AG04450 (cell line): ENCODE data around the gene TAMM41. TPM values are rescaled to one million over a fixed set of nuclear protein-coding genes. Genes with fewer than 3 reads are reported as not detected.

Experiments used
- CTCF ChIA-PET: fragments of 300-600, 350-600 bp; formaldehyde crosslinking; extraction: SDS; loops from one replicate; lab custom pipeline; 2022; ENCODE audit warnings: antibody characterized with exemption, inconsistent platforms; lab: Charles Lee
- POLR2A ChIA-PET: fragments of 350-600 bp; formaldehyde crosslinking; extraction: SDS; loops from one replicate; lab custom pipeline; 2021; ENCODE audit warnings: antibody characterized with exemption, inconsistent platforms; lab: Yijun Ruan, JAX
- DNase-seq: peaks from one replicate; pipeline ENCODE4 v3.0.0-alpha.2; 2011; ENCODE audit warnings: low read depth, low spot score
- H3K27ac ChIP-seq: one replicate; pipeline ENCODE4 v1.5.1; 2012; ENCODE audit warnings: low read depth, low read length, control low read depth
- H3K27me3 ChIP-seq: one replicate; pipeline ENCODE4 v1.6.0; 2012; ENCODE audit warnings: low read length; ENCODE audit not compliant: control insufficient read depth, insufficient read depth
- H3K4me3 ChIP-seq: 2 replicates; pipeline ENCODE4 v1.5.1; 2011; ENCODE audit warnings: mild to moderate bottlenecking, low read depth, low read length, control low read depth
- H3K9me3 ChIP-seq: 2 replicates; pipeline ENCODE4 v1.5.1; 2012; ENCODE audit warnings: low read length; ENCODE audit not compliant: control insufficient read depth, insufficient read depth
- CTCF ChIP-seq: IDR thresholded peaks from 2 replicates; pipeline ENCODE4 v1.5.1; 2011; ENCODE audit warnings: low read depth, low read length, control low read depth, inconsistent platforms
- polyA plus RNA-seq: library from polyadenylated mRNA; depleted of rRNA; stranded (reverse); fragments of >200 nt; gene quantifications from 2 replicates; pipeline ENCODE4 v1.2.3, GENCODE V29; 2011

TAMM41 gene
- polyA plus RNA-seq, 1 experiment = 12.7 TPM

DNA sequence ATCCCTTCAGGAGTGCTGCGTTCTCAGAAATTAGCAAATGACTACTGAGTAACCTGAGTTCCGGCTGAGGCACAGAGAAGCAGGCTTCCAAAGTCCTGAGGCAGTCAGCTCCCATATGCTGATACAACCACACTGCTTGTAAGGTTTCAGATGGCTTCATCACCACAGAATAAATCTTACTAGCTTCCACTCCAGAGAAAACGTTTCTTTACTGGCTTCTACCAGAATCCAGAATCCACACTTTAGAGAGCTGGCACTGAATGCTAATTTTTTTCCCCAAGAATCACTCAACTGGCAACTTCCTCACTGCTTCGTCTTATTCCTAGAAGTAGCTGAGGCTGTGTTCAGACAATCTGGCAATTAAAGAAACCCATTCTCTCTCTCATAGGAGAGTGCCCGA, 21.4 kb downstream of the TAMM41 start:
- no peak for TF ChIP-seq CTCF
- POLR2A ChIA-PET = no interaction called here

DNA sequence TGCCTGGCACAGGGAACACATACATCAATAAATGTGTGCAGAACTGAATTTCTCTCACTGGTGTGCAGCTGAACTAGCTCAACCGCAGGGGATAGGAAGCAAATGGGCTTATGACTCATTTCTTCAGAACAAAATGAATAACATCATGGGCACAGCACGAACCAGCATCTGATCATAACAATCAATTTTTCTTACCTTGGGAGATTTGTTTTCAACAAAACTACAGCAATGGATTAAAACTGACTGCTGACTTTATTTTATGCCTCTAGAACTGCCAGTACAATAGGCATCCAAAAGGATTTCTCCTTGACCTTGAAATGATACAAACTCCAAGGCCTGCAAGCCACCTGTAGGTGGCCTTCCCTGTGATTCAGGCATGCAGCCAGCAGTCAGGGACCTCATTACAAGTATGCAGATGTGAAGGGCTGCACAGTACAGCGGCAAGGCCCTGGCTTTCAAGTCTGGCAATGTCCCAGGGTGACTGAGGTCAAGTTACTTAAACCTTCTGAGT, 26.1 kb downstream of the TAMM41 start:
- no peak overlapping the region for H3K4me3 ChIP-seq
- POLR2A ChIA-PET = no interaction called here
- no peak for DNase-seq
- H3K27ac ChIP-seq = peak overlapping the region; percentile 41
- CTCF ChIA-PET = interaction anchor here (0.9 to 1.8 kb wide), 4 partner anchors 15 to 442 kb away, joined by 3 to 17 read pairs (median 5); no protein-coding TSS in a partner anchor
- no peaks in the 10 kb centered on the region for H3K27me3 ChIP-seq
- TF ChIP-seq CTCF = peak; percentile 24; the same call in 1 of the 2 replicates
- H3K9me3 ChIP-seq = no peaks in the 10 kb centered on the region

More for the DNA sequence above, 21.4 kb downstream of the TAMM41 start:
- CTCF ChIA-PET = interaction anchor here (0.6 to 3.0 kb wide), 6 partner anchors 11 to 765 kb away, joined by 3 to 15 read pairs (median 6); partner anchors contain the start of gene TAMM41
- Histone ChIP-seq H3K27me3 (no peaks in the 10 kb centered on the region), H3K4me3 (no peak overlapping the region), H3K27ac (no peak overlapping the region), H3K9me3 (no peaks in the 10 kb centered on the region)
- DNase-seq = no peak

GRCh38 chr3:11819146-11819689, 27.5 kb downstream of the TAMM41 start:
- Histone ChIP-seq H3K9me3 (no peaks in the 10 kb centered on the region), H3K4me3 (no peak overlapping the region), H3K27me3 (no peaks in the 10 kb centered on the region), H3K27ac (no peak overlapping the region)
- no peak for DNase-seq
- CTCF ChIA-PET = interaction anchor here (0.6 to 1.8 kb wide), 4 partner anchors 15 to 440 kb away, joined by 3 to 5 read pairs (median 3); no protein-coding TSS in a partner anchor
- POLR2A ChIA-PET = no interaction called here
- no peak for TF ChIP-seq CTCF

DNA sequence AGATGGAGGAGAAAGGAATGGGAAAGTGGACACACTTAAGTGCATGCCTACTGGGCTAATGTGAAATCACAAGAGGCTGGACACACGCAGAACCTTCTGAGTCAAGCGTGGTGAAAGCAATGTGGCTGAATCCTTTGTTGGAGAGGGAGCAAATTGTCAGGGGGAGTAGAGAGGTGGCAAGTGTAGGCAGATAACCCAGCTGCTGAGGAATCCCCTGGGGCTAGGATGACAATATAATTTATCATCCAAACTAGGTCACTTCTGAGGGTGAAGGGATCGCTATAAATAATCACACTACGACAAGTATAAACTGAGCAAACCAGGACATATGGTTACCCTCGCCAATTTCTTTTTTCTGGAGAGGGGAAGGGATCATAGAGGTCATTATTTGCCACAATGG, 28.7 kb downstream of the TAMM41 start:
- H3K27ac ChIP-seq = no peak overlapping the region
- no peak for DNase-seq

More for the DNA sequence above, 28.7 kb downstream of the TAMM41 start:
- H3K9me3 ChIP-seq = no peaks in the 10 kb centered on the region
- POLR2A ChIA-PET = no interaction called here
- no peaks in the 10 kb centered on the region for H3K27me3 ChIP-seq
- CTCF ChIA-PET = no interaction called here
- TF ChIP-seq CTCF = no peak
- no peak overlapping the region for H3K4me3 ChIP-seq
